PC-9 (cell line): ENCODE results near the gene ZMYND19. TPM values are rescaled to one million over a fixed set of nuclear protein-coding genes. Genes with fewer than 3 reads are reported as not detected.

Experiments
- BruUV-seq: library from RNA; stranded (reverse); fragments of 400-500 nt; replicated peaks from 2 replicates; lab custom pipeline; 2021; lab: Mats Ljungman, UMichigan
- CTCF ChIA-PET: fragments of 300-600 bp; sonication (Branson Sonifier 250); formaldehyde crosslinking; loops from one replicate; lab custom pipeline; 2022; ENCODE audit warnings: antibody characterized with exemption; lab: Charles Lee
- POLR2A ChIA-PET: fragments of 300-600 bp; sonication (Branson Sonifier 250); formaldehyde crosslinking; loops from one replicate; lab custom pipeline; 2022; ENCODE audit warnings: antibody characterized with exemption; ENCODE audit not compliant: unreplicated experiment; lab: Charles Lee
- DNase-seq, 2 experiments: peaks; one replicate each; pipeline versions ENCODE4 v3.0.0 to v3.0.0-alpha.2; 2015 to 2022; ENCODE audit warnings: mixed read lengths in 1 of 2
- H2AFZ ChIP-seq: fragments of 200-600 bp; sonication (generic); 2 replicates; pipeline ENCODE4 v1.8.1; 2017; ENCODE audit warnings: antibody characterized with exemption
- H3F3A ChIP-seq: fragments of 200-600 bp; sonication (generic); 2 replicates; pipeline ENCODE4 v1.8.1; 2017; ENCODE audit warnings: antibody characterized with exemption, mild to moderate bottlenecking, low read depth; ENCODE audit not compliant: insufficient read depth
- H3K27ac ChIP-seq: fragments of 200-600 bp; sonication (generic); 2 replicates; pipeline ENCODE4 v1.6.1; 2016; ENCODE audit warnings: mixed run types
- H3K27me3 ChIP-seq: fragments of 200-600 bp; sonication (generic); 2 replicates; pipeline ENCODE4 v1.6.1; 2016; ENCODE audit warnings: low read depth, mixed run types; ENCODE audit not compliant: insufficient read depth
- H3K36me3 ChIP-seq: fragments of 200-600 bp; sonication (generic); 2 replicates; pipeline ENCODE4 v1.6.1; 2016; ENCODE audit warnings: low read depth, mixed run types
- H3K4me1 ChIP-seq: fragments of 200-600 bp; sonication (generic); replicated peaks from 2 replicates; pipeline ENCODE4 v1.6.1; 2016; ENCODE audit warnings: mixed run types; ENCODE audit not compliant: insufficient read depth
- H3K4me2 ChIP-seq: fragments of 200-600 bp; sonication (generic); 2 replicates; pipeline ENCODE4 v1.6.1; 2017; ENCODE audit warnings: mixed run types
- H3K4me3 ChIP-seq: fragments of 200-600 bp; sonication (generic); 2 replicates; pipeline ENCODE4 v1.6.1; 2016; ENCODE audit warnings: mixed run types
- H3K79me2 ChIP-seq: fragments of 200-600 bp; sonication (generic); 2 replicates; pipeline ENCODE4 v1.6.1; 2017; ENCODE audit warnings: low read depth, mixed run types
- H3K9me2 ChIP-seq: fragments of 200-600 bp; sonication (generic); 2 replicates; pipeline ENCODE4 v1.8.1; 2017; ENCODE audit warnings: mild to moderate bottlenecking; ENCODE audit not compliant: insufficient read depth
- H3K9me3 ChIP-seq: fragments of 200-600 bp; sonication (generic); 2 replicates; pipeline ENCODE4 v1.8.1; 2016; ENCODE audit warnings: low read depth; ENCODE audit not compliant: insufficient read depth
- H4K20me1 ChIP-seq: fragments of 200-600 bp; sonication (generic); 2 replicates; pipeline ENCODE4 v1.8.1; 2017; ENCODE audit not compliant: insufficient read depth
- CTCF ChIP-seq: fragments of 200-600 bp; sonication (generic); conservative IDR thresholded peaks from 2 replicates; pipeline ENCODE4 v1.6.1; 2017; ENCODE audit warnings: mixed run types, antibody characterized with exemption, mild to moderate bottlenecking, moderate library complexity
- EZH2 ChIP-seq: fragments of 200-600 bp; sonication (generic); IDR thresholded peaks from 2 replicates; pipeline ENCODE4 v1.8.0; 2017; ENCODE audit warnings: antibody characterized with exemption, low read depth
- intact Hi-C: fragments of 100-400 bp; cut with micrococcal nuclease; formaldehyde crosslinking; loops from one replicate; pipeline ENCODE4 v1.10.0; 2022; ENCODE audit not compliant: unreplicated experiment
- total RNA-seq: library from RNA; stranded (reverse); gene quantifications from 2 replicates; pipeline ENCODE4 v1.2.3, GENCODE V29; 2021

The ZMYND19 gene
- total RNA-seq, 1 experiment from 2014 or later: 47.7 TPM

- Histone ChIP-seq H2AFZ (no peak overlapping the region), H3K79me2 (peaks cover 69% of the 10 kb centered on the region), H3F3A (peaks cover 43% of the 10 kb centered on the region), H3K9me3 (no peaks in the 10 kb centered on the region), H3K9me2 (no peaks in the 10 kb centered on the region), H3K27me3 (no peaks in the 10 kb centered on the region), H3K4me2 (peak overlapping the region; percentile 78), H3K27ac (peak overlapping the region; percentile 97), H4K20me1 (peaks cover 7% of the 10 kb centered on the region; the same call in 1 of the 2 replicates), H3K4me1 (peaks cover 73% of the 10 kb centered on the region), H3K36me3 (0 out of 2 replicates have a peak, but pooled peaks cover 2% of the 10 kb centered on the region), H3K4me3 (peak overlapping the region; percentile 44; the same call in 1 of the 2 replicates)
- peak; percentile 47 to 55 for DNase-seq
- BruUV-seq: no TSS peak
- POLR2A ChIA-PET: no interaction called here
- intact Hi-C loops: loop anchor here (5.0 to 10.0 kb wide), 3 partner anchors 59 to 369 kb away; partner anchors contain the start of genes MRPL41, PNPLA7 and TUBB4B
- TF ChIP-seq CTCF: no peak
- no peak for TF ChIP-seq EZH2
- CTCF ChIA-PET: no interaction called here
Measured at GRCh38 chr9:137610944-137611343, 20.6 kb upstream of the ZMYND19 start.

- H3K9me3 ChIP-seq: no peaks in the 10 kb centered on the region
- peak; percentile 27 to 48 for DNase-seq
- H3K4me1 ChIP-seq: peaks cover 55% of the 10 kb centered on the region
- no peaks in the 10 kb centered on the region for H3K9me2 ChIP-seq
- no peak overlapping the region for H3K27ac ChIP-seq
- ChIA-PET POLR2A (interaction anchor here (0.6 kb wide), 1 partner anchor 19 kb away, joined by 3 read pairs; no protein-coding TSS in a partner anchor), CTCF (no interaction called here)
- peaks cover 50% of the 10 kb centered on the region for H3K79me2 ChIP-seq
- peak overlapping the region; percentile 57 for H3K4me3 ChIP-seq
- H4K20me1 ChIP-seq: peaks cover 7% of the 10 kb centered on the region; the same call in 1 of the 2 replicates
- no TSS peak for BruUV-seq
- TF ChIP-seq CTCF (no peak), EZH2 (no peak)
- intact Hi-C loops: no loop called here
- no peak overlapping the region for H2AFZ ChIP-seq
- peak overlapping the region; percentile 79 for H3K4me2 ChIP-seq
- no peaks in the 10 kb centered on the region for H3K27me3 ChIP-seq
- H3K36me3 ChIP-seq: no peaks in the 10 kb centered on the region
- H3F3A ChIP-seq: peaks cover 43% of the 10 kb centered on the region
Measured at GRCh38 chr9:137607141-137607857, 17.0 kb upstream of the ZMYND19 start.

- intact Hi-C loops: no loop called here
- Histone ChIP-seq H3K4me2 (peak overlapping the region; percentile 79), H3K36me3 (no peaks in the 10 kb centered on the region), H3F3A (peaks cover 41% of the 10 kb centered on the region), H4K20me1 (peaks cover 7% of the 10 kb centered on the region; the same call in 1 of the 2 replicates), H3K4me1 (peaks cover 52% of the 10 kb centered on the region), H3K4me3 (peak overlapping the region; percentile 57), H2AFZ (no peak overlapping the region), H3K9me3 (no peaks in the 10 kb centered on the region), H3K27ac (no peak overlapping the region; the same call in 1 of the 2 replicates), H3K27me3 (no peaks in the 10 kb centered on the region), H3K79me2 (peaks cover 50% of the 10 kb centered on the region), H3K9me2 (no peaks in the 10 kb centered on the region)
- BruUV-seq: TSS peak; percentile 21
- TF ChIP-seq CTCF (no peak), EZH2 (no peak)
- POLR2A ChIA-PET: no interaction called here
- DNase-seq: peak; percentile 30 to 35
- CTCF ChIA-PET: no interaction called here
Measured at GRCh38 chr9:137606734-137607138, 16.4 kb upstream of the ZMYND19 start.
